Breast epithelium (tissue), 3 donors: Measurements from ENCODE around the gene ARL5A.

Experiments used
- POLR2A ChIP-seq: fragments of 450-650 bp; IDR thresholded peaks from one replicate; pipeline ENCODE4 v1.6.1; 2016; ENCODE audit warnings: antibody characterized with exemption, mild to moderate bottlenecking, moderate library complexity
- POLR2AphosphoS5 ChIP-seq, 3 donors: sonication (generic); formaldehyde crosslinking; IDR thresholded peaks; one replicate each; pipeline ENCODE4 v1.6.1; 2017; ENCODE audit warnings: antibody characterized with exemption in 3 of 3
- TF ChIP-seq, protein P1 (sequence below), 3 donors: fragments of 450-650 bp; IDR thresholded peaks; one replicate each; pipeline ENCODE4 v1.5.1; 2016 to 2017; ENCODE audit warnings: antibody characterized with exemption in 3 of 3, mild to moderate bottlenecking in 3 of 3, moderate library complexity in 3 of 3

- TF ChIP-seq, protein P1, sequence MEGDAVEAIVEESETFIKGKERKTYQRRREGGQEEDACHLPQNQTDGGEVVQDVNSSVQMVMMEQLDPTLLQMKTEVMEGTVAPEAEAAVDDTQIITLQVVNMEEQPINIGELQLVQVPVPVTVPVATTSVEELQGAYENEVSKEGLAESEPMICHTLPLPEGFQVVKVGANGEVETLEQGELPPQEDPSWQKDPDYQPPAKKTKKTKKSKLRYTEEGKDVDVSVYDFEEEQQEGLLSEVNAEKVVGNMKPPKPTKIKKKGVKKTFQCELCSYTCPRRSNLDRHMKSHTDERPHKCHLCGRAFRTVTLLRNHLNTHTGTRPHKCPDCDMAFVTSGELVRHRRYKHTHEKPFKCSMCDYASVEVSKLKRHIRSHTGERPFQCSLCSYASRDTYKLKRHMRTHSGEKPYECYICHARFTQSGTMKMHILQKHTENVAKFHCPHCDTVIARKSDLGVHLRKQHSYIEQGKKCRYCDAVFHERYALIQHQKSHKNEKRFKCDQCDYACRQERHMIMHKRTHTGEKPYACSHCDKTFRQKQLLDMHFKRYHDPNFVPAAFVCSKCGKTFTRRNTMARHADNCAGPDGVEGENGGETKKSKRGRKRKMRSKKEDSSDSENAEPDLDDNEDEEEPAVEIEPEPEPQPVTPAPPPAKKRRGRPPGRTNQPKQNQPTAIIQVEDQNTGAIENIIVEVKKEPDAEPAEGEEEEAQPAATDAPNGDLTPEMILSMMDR (IDR thresholded peaks at IDR 0.05) = no peak
- TF ChIP-seq POLR2A = no peak
- TF ChIP-seq POLR2AphosphoS5 (IDR thresholded peaks at IDR 0.05) = no peak
These were observed 51.9 kb downstream of the ARL5A start for GRCh38 chr2:151776367-151776766.
